Measurements from ENCODE around the gene NXF2B. TPM values are rescaled to one million over a fixed set of nuclear protein-coding genes. Genes with fewer than 3 reads are reported as not detected.

NXF2B gene
- total and polyA plus RNA-seq, 2 of the 8 experiments (the other 6 are each of a cell fraction or from before 2014, with no cell fraction given), result not detected

GRCh38 chrX:102338162-102338561 lies 101.6 kb downstream of the NXF2B start (continued):
- no peak for TF ChIP-seq CHD7 (IDR thresholded peaks at IDR 0.05; ENCODE audit: insufficient replicate concordance, low read length)
- TF ChIP-seq RFX5 (IDR thresholded peaks at IDR 0.05; ENCODE audit: borderline replicate concordance, low read depth, low read length), result no peak
- no peak for TF ChIP-seq TEAD4 (IDR thresholded peaks at IDR 0.05; ENCODE audit: low read depth, low read length)
- TF ChIP-seq MAX (IDR thresholded peaks at IDR 0.05), result no peak
- no peak for TF ChIP-seq SIRT6 (IDR thresholded peaks at IDR 0.05; ENCODE audit: low read length)
- no peak for TF ChIP-seq SIX5 (IDR thresholded peaks at IDR 0.05; ENCODE audit: low read depth, low read length)
- TF ChIP-seq KDM4A (IDR thresholded peaks at IDR 0.05; ENCODE audit: low read depth, low read length, severe bottlenecking), result no peak
- TF ChIP-seq ZNF274 (IDR thresholded peaks at IDR 0.05; ENCODE audit: borderline replicate concordance, extremely low read depth, low read length), result no peak
- no peak for TF ChIP-seq JUND (IDR thresholded peaks at IDR 0.05; ENCODE audit: low read length)
